ENCODE data around the gene TPBGL. TPM values are rescaled to one million over a fixed set of nuclear protein-coding genes. Genes with fewer than 3 reads are reported as not detected.

The TPBGL gene
- total RNA-seq, 4 donors from 2014 or later, result 0.22 to 0.65 TPM; not detected in 2

GRCh38 chr11:75291741-75292140, 51.2 kb downstream of the TPBGL start:
- no peak for TF ChIP-seq CTCF (IDR thresholded peaks at IDR 0.05; ENCODE audit: low read depth)

DNA sequence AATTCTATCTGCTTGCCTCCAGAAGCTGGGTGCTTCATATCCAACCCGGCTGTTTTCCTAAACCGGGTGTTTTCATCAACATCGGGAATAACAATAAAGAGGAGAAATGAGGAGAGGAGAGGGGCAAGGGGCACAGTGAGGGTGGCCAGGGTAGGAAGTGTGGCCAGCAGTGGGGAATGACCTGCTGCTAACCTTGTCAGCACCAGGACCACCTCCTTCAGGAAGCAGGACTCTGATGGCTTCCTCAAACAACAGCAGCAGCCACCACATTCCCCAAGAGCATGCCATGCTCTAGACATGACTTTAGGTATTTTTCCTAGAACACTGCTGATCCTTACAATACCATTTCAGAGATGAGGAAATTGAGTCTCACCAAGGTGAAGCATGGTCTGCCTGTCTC, 52.4 kb downstream of the TPBGL start:
- no peak for TF ChIP-seq CTCF (IDR thresholded peaks at IDR 0.05; ENCODE audit: low read depth)

Other genes with a start within 250 kb of the TPBGL start
- gene OR2AT4, start 143.9 kb upstream of the TPBGL start, total RNA-seq, result not detected
- gene SLCO2B1, start 89.7 kb upstream of the TPBGL start, total RNA-seq, result 100 to 1,000 TPM in 1 of 4 donors, 10 to 100 TPM in 3; 68.8 to 148 (median 85.3) TPM
- 100 to 1,000 TPM in 1 of 4 donors, 10 to 100 TPM in 3; 34.8 to 125 (median 63.0) TPM for gene ARRB1, start 110.9 kb downstream of the TPBGL start, total RNA-seq
- 100 to 1,000 TPM; 529 to 907 (median 716) TPM for gene RPS3, start 158.7 kb downstream of the TPBGL start, total RNA-seq
- 1 to 10 TPM in 2 of 4 donors, under 1 TPM in 1, not detected in 1; 0.82 to 1.3 (median 1.1) TPM for gene KLHL35, start 192.4 kb downstream of the TPBGL start, total RNA-seq

Measured in subcutaneous adipose tissue (tissue), 4 donors.